PC-9 (cell line): ENCODE data around the gene SORBS2. TPM values are rescaled to one million over a fixed set of nuclear protein-coding genes. Genes with fewer than 3 reads are reported as not detected.

Experiments
- BruUV-seq: library from RNA; stranded (reverse); fragments of 400-500 nt; replicated peaks from 2 replicates; lab custom pipeline; 2021; lab: Mats Ljungman, UMichigan
- CTCF ChIA-PET: fragments of 300-600 bp; sonication (Branson Sonifier 250); formaldehyde crosslinking; loops from one replicate; lab custom pipeline; 2022; ENCODE audit warnings: antibody characterized with exemption; lab: Charles Lee
- POLR2A ChIA-PET: fragments of 300-600 bp; sonication (Branson Sonifier 250); formaldehyde crosslinking; loops from one replicate; lab custom pipeline; 2022; ENCODE audit warnings: antibody characterized with exemption; ENCODE audit not compliant: unreplicated experiment; lab: Charles Lee
- DNase-seq, 2 experiments: peaks; one replicate each; pipeline versions ENCODE4 v3.0.0 to v3.0.0-alpha.2; 2015 to 2022; ENCODE audit warnings: mixed read lengths in 1 of 2
- H2AFZ ChIP-seq: fragments of 200-600 bp; sonication (generic); 2 replicates; pipeline ENCODE4 v1.8.1; 2017; ENCODE audit warnings: antibody characterized with exemption
- H3F3A ChIP-seq: fragments of 200-600 bp; sonication (generic); 2 replicates; pipeline ENCODE4 v1.8.1; 2017; ENCODE audit warnings: antibody characterized with exemption, mild to moderate bottlenecking, low read depth; ENCODE audit not compliant: insufficient read depth
- H3K27ac ChIP-seq: fragments of 200-600 bp; sonication (generic); 2 replicates; pipeline ENCODE4 v1.6.1; 2016; ENCODE audit warnings: mixed run types
- H3K27me3 ChIP-seq: fragments of 200-600 bp; sonication (generic); 2 replicates; pipeline ENCODE4 v1.6.1; 2016; ENCODE audit warnings: low read depth, mixed run types; ENCODE audit not compliant: insufficient read depth
- H3K36me3 ChIP-seq: fragments of 200-600 bp; sonication (generic); 2 replicates; pipeline ENCODE4 v1.6.1; 2016; ENCODE audit warnings: low read depth, mixed run types
- H3K4me1 ChIP-seq: fragments of 200-600 bp; sonication (generic); replicated peaks from 2 replicates; pipeline ENCODE4 v1.6.1; 2016; ENCODE audit warnings: mixed run types; ENCODE audit not compliant: insufficient read depth
- H3K4me2 ChIP-seq: fragments of 200-600 bp; sonication (generic); 2 replicates; pipeline ENCODE4 v1.6.1; 2017; ENCODE audit warnings: mixed run types
- H3K4me3 ChIP-seq: fragments of 200-600 bp; sonication (generic); 2 replicates; pipeline ENCODE4 v1.6.1; 2016; ENCODE audit warnings: mixed run types
- H3K79me2 ChIP-seq: fragments of 200-600 bp; sonication (generic); 2 replicates; pipeline ENCODE4 v1.6.1; 2017; ENCODE audit warnings: low read depth, mixed run types
- H3K9me2 ChIP-seq: fragments of 200-600 bp; sonication (generic); 2 replicates; pipeline ENCODE4 v1.8.1; 2017; ENCODE audit warnings: mild to moderate bottlenecking; ENCODE audit not compliant: insufficient read depth
- H3K9me3 ChIP-seq: fragments of 200-600 bp; sonication (generic); 2 replicates; pipeline ENCODE4 v1.8.1; 2016; ENCODE audit warnings: low read depth; ENCODE audit not compliant: insufficient read depth
- H4K20me1 ChIP-seq: fragments of 200-600 bp; sonication (generic); 2 replicates; pipeline ENCODE4 v1.8.1; 2017; ENCODE audit not compliant: insufficient read depth
- CTCF ChIP-seq: fragments of 200-600 bp; sonication (generic); conservative IDR thresholded peaks from 2 replicates; pipeline ENCODE4 v1.6.1; 2017; ENCODE audit warnings: mixed run types, antibody characterized with exemption, mild to moderate bottlenecking, moderate library complexity
- EZH2 ChIP-seq: fragments of 200-600 bp; sonication (generic); IDR thresholded peaks from 2 replicates; pipeline ENCODE4 v1.8.0; 2017; ENCODE audit warnings: antibody characterized with exemption, low read depth
- intact Hi-C: fragments of 100-400 bp; cut with micrococcal nuclease; formaldehyde crosslinking; loops from one replicate; pipeline ENCODE4 v1.10.0; 2022; ENCODE audit not compliant: unreplicated experiment
- total RNA-seq: library from RNA; stranded (reverse); gene quantifications from 2 replicates; pipeline ENCODE4 v1.2.3, GENCODE V29; 2021

The SORBS2 gene
- total RNA-seq, 1 experiment from 2014 or later, result 16.4 TPM

GRCh38 chr4:185554365-185555126, 257.4 kb downstream of the SORBS2 start:
- Histone ChIP-seq H2AFZ (no peak overlapping the region), H3K4me3 (no peak overlapping the region), H3K27ac (no peak overlapping the region), H3K36me3 (no peaks in the 10 kb centered on the region), H3K4me1 (peaks cover 6% of the 10 kb centered on the region), H4K20me1 (no peaks in the 10 kb centered on the region), H3K9me3 (no peaks in the 10 kb centered on the region), H3K79me2 (no peaks in the 10 kb centered on the region), H3F3A (no peaks in the 10 kb centered on the region), H3K27me3 (no peaks in the 10 kb centered on the region), H3K4me2 (no peak overlapping the region), H3K9me2 (no peaks in the 10 kb centered on the region)
- BruUV-seq, result no TSS peak
- TF ChIP-seq EZH2 (no peak), CTCF (no peak)
- CTCF ChIA-PET, result no interaction called here
- POLR2A ChIA-PET, result no interaction called here
- no peak for DNase-seq
- intact Hi-C loops, result no loop called here

GRCh38 chr4:185552254-185552653, 259.7 kb downstream of the SORBS2 start:
- H3K36me3 ChIP-seq, result no peaks in the 10 kb centered on the region
- DNase-seq, result no peak
- H3K4me2 ChIP-seq, result no peak overlapping the region
- H3K4me1 ChIP-seq, result no peaks in the 10 kb centered on the region
- H3K27ac ChIP-seq, result no peak overlapping the region
- H3K9me2 ChIP-seq, result no peaks in the 10 kb centered on the region
- no peak overlapping the region for H3K4me3 ChIP-seq
- intact Hi-C loops, result no loop called here
- H3K27me3 ChIP-seq, result no peaks in the 10 kb centered on the region
- no peak overlapping the region for H2AFZ ChIP-seq
- ChIA-PET POLR2A (no interaction called here), CTCF (no interaction called here)
- no peaks in the 10 kb centered on the region for H3K79me2 ChIP-seq
- H4K20me1 ChIP-seq, result no peaks in the 10 kb centered on the region
- no peaks in the 10 kb centered on the region for H3F3A ChIP-seq
- BruUV-seq, result no TSS peak
- TF ChIP-seq EZH2 (no peak), CTCF (no peak)
- H3K9me3 ChIP-seq, result no peaks in the 10 kb centered on the region

- POLR2A ChIA-PET, result interaction anchor here (0.7 kb wide), 1 partner anchor 9 kb away, joined by 6 read pairs; no protein-coding TSS in a partner anchor
- no peaks in the 10 kb centered on the region for H3K27me3 ChIP-seq
- no TSS peak for BruUV-seq
- TF ChIP-seq EZH2, result no peak
- no peak for TF ChIP-seq CTCF
- intact Hi-C loops, result no loop called here
- no peak for DNase-seq
- CTCF ChIA-PET, result no interaction called here
- H3K79me2 ChIP-seq, result no peaks in the 10 kb centered on the region
- no peaks in the 10 kb centered on the region for H3K9me3 ChIP-seq
- no peaks in the 10 kb centered on the region for H3K9me2 ChIP-seq
- no peaks in the 10 kb centered on the region for H3K36me3 ChIP-seq
- H3K4me3 ChIP-seq, result no peak overlapping the region
- no peaks in the 10 kb centered on the region for H3F3A ChIP-seq
- no peak overlapping the region for H2AFZ ChIP-seq
- H3K27ac ChIP-seq, result no peak overlapping the region
- H3K4me2 ChIP-seq, result no peak overlapping the region
- no peaks in the 10 kb centered on the region for H4K20me1 ChIP-seq
- no peaks in the 10 kb centered on the region for H3K4me1 ChIP-seq
Observed at GRCh38 chr4:185550933-185551332, 261.1 kb downstream of the SORBS2 start.
